T-cell (primary cell): ENCODE data around the gene PTPN18. TPM values are rescaled to one million over a fixed set of nuclear protein-coding genes. Genes with fewer than 3 reads are reported as not detected.

Experiments
- ATAC-seq, 4 experiments: fragments of 200-7000 bp in 3 of 4; fragments of 150-1000 bp in 1 of 4; cut with Tn5 transposase; replicated peaks in 1 of 4; 1 replicate in 3 of 4; 2 replicates in 1 of 4; pipeline ENCODE4 v1.10.0; 2021; ENCODE audit warnings: moderate library complexity in 3 of 4, mild to moderate bottlenecking in 2 of 4, moderate number of reproducible peaks in 1 of 4
- CTCF ChIA-PET, 2 donors: fragments of 300-600 bp; sonication (Branson Sonifier 250); formaldehyde crosslinking; loops; one replicate each; lab custom pipeline; 2022; ENCODE audit warnings: antibody characterized with exemption in 2 of 2; lab: Charles Lee
- POLR2A ChIA-PET, 2 donors: fragments of 300-600 bp; sonication (Branson Sonifier 250); formaldehyde crosslinking; loops; one replicate each; lab custom pipeline; 2022; ENCODE audit warnings: antibody characterized with exemption in 2 of 2; lab: Charles Lee
- DNase-seq, 35 experiments: peaks; one replicate each; pipeline versions ENCODE4 v3.0.0 to v3.0.0-alpha.2; 2013 to 2023
- H3K27ac ChIP-seq: one replicate; pipeline ENCODE4 v1.5.1; 2013; ENCODE audit warnings: low read length
- H3K27me3 ChIP-seq, 2 experiments: replicated peaks in 1 of 2; 1 replicate in 1 of 2; 2 replicates in 1 of 2; pipeline versions ENCODE4 v1.6.1 to v1.7.0; 2013; ENCODE audit warnings: low read length in 1 of 2, mixed read lengths in 1 of 2; ENCODE audit not compliant: control insufficient read depth in 2 of 2, insufficient read depth in 2 of 2; ENCODE audit errors: extremely low read depth in 1 of 2
- H3K36me3 ChIP-seq, 2 donors: 1 replicate in 1 of 2; 2 replicates in 1 of 2; pipeline versions ENCODE4 v1.6.1 to v1.7.0; 2013; ENCODE audit warnings: low read length in 1 of 2; ENCODE audit not compliant: control insufficient read depth in 2 of 2, insufficient read depth in 1 of 2; ENCODE audit errors: extremely low read depth in 1 of 2
- H3K4me1 ChIP-seq, 2 experiments: 1 replicate in 1 of 2; 2 replicates in 1 of 2; pipeline versions ENCODE4 v1.6.1 to v1.7.0; 2013; ENCODE audit warnings: low read length in 2 of 2, mixed read lengths in 1 of 2; ENCODE audit not compliant: insufficient read depth in 2 of 2, control insufficient read depth in 1 of 2; ENCODE audit errors: extremely low read depth in 1 of 2
- H3K4me3 ChIP-seq, 2 donors: 1 replicate in 1 of 2; 2 replicates in 1 of 2; pipeline versions ENCODE4 v1.5.1 to v1.7.0; 2013; ENCODE audit warnings: mild to moderate bottlenecking in 2 of 2, low read length in 1 of 2, moderate library complexity in 1 of 2; ENCODE audit not compliant: control insufficient read depth in 1 of 2; ENCODE audit errors: extremely low read depth in 1 of 2
- H3K9me3 ChIP-seq: 2 replicates; pipeline ENCODE4 v1.7.0; 2013
- H3K27ac Mint-ChIP-seq, 2 donors: one replicate each; pipeline ENCODE4 v1.8.0; 2020 to 2021; ENCODE audit warnings: mild to moderate bottlenecking in 2 of 2, mixed read lengths in 2 of 2
- H3K27me3 Mint-ChIP-seq, 2 donors: one replicate each; pipeline ENCODE4 v1.8.0; 2021 to 2022; ENCODE audit warnings: mixed read lengths in 2 of 2
- H3K36me3 Mint-ChIP-seq: one replicate; pipeline ENCODE4 v1.8.0; 2021; ENCODE audit warnings: mixed read lengths
- H3K4me1 Mint-ChIP-seq, 3 donors: one replicate each; pipeline ENCODE4 v1.8.0; 2020 to 2022; ENCODE audit warnings: mixed read lengths in 3 of 3, mild to moderate bottlenecking in 1 of 3
- H3K4me3 Mint-ChIP-seq, 3 donors: one replicate each; pipeline ENCODE4 v1.8.0; 2020 to 2022; ENCODE audit warnings: mild to moderate bottlenecking in 3 of 3, mixed read lengths in 3 of 3, moderate library complexity in 3 of 3
- H3K9me3 Mint-ChIP-seq, 3 donors: one replicate each; pipeline ENCODE4 v1.8.0; 2020 to 2022; ENCODE audit warnings: mixed read lengths in 3 of 3
- WGBS: methylation state at CpG from one replicate; pipeline ENCODE4 v1.1.5; 2013; ENCODE audit warnings: missing lambda C conversion rate; ENCODE audit not compliant: insufficient coverage; 5-methylcytosine and 5-hydroxymethylcytosine counted together
- total RNA-seq, 35 experiments: library from RNA in 6 of 35; stranded (reverse) in 6 of 35; fragments of 120-200 nt in 1 of 35; gene quantifications; one replicate each; pipeline versions ENCODE4 v1.2.1 to v1.2.4 and lab custom pipeline; 2013 to 2026

Gene PTPN18
- total RNA-seq, 5 donors from 2014 or later (not counting 1 experiment from before 2014, with no cell fraction given): 42.3 to 67.6 (median 58.2) TPM

DNA sequence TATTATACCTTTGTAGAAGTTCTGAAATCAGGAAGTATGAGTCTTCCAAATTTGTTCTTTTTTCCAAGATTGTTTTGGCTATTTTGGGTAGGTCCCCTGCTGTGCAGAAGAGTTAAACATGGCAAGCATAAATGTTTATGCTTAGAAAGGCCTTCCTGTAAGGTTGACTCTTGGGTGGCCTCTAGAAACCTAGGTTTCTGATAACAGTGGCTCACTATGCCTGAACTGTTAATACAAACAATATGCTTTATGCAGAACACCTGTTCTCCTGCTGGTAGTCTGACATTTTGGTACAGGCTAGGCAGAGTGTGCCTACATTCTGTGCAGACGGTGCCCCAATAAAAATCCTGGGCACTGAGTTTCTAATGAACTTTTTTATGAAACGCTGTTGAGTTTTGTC is 10.1 kb downstream of the PTPN18 start:
- H3K36me3 ChIP-seq: no peaks in the 10 kb centered on the region
- CTCF ChIA-PET: no interaction called here
- H3K9me3 ChIP-seq: no peaks in the 10 kb centered on the region
- POLR2A ChIA-PET: no interaction called here
- H3K27me3 Mint-ChIP-seq: no peaks in the 10 kb centered on the region
- no peak overlapping the region for H3K4me3 ChIP-seq
- ATAC-seq: no peak
- H3K27ac ChIP-seq: no peak overlapping the region
- no peaks in the 10 kb centered on the region for H3K9me3 Mint-ChIP-seq
- no peak overlapping the region for H3K27ac Mint-ChIP-seq
- no peaks in the 10 kb centered on the region for H3K27me3 ChIP-seq
- DNase-seq: no peak
- WGBS: 100% methylated on average over 1 of the region's 2 CpGs
- H3K4me3 Mint-ChIP-seq: no peak overlapping the region
- peaks cover 12 to 14% of the 10 kb centered on the region in 2 experiments for H3K4me1 ChIP-seq
- no peaks in the 10 kb centered on the region for H3K36me3 Mint-ChIP-seq
- H3K4me1 Mint-ChIP-seq: peaks cover 14 to 15% (median 14%) of the 10 kb centered on the region in 3 donors

DNA sequence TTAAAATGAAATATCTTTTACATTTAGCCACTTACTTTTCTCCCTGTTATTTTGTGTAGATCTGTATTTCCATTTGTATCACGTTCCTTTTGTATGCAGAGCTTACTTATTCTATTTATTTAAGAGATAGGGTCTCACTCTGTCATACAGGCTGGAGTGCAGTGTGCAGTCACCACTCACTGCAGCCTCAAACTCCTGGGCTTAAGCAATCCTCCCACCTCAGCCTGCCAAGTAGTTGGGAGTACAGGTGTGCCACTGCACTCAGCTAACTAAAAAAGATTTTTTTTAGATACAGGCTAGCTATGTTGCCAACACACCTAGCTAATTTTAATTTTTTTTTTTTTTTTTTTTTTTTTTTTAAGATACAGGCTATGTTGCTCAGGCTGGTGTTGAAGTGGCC is 10.9 kb downstream of the PTPN18 start:
- Histone ChIP-seq H3K4me1 (peaks cover 16 to 22% of the 10 kb centered on the region in 2 experiments), H3K4me3 (no peak overlapping the region), H3K27ac (no peak overlapping the region), H3K9me3 (no peaks in the 10 kb centered on the region), H3K36me3 (no peaks in the 10 kb centered on the region), H3K27me3 (no peaks in the 10 kb centered on the region)
- Mint-ChIP-seq H3K9me3 (no peaks in the 10 kb centered on the region), H3K4me3 (no peak overlapping the region), H3K27me3 (no peaks in the 10 kb centered on the region), H3K4me1 (peaks cover 21 to 22% (median 22%) of the 10 kb centered on the region in 3 donors), H3K36me3 (no peaks in the 10 kb centered on the region), H3K27ac (no peak overlapping the region)
- ChIA-PET CTCF (interaction anchor here in 1 of 2 donors (1.2 kb wide), 1 partner anchor 24 kb away, joined by 3 read pairs; the partner anchor contains the start of gene IMP4), POLR2A (interaction anchor here in 1 of 2 donors (0.6 kb wide), 2 partner anchors 10 to 853 kb away, joined by 3 to 15 read pairs; no protein-coding TSS in a partner anchor)
- ATAC-seq (no peak), DNase-seq (no peak)
- WGBS: no CpG with 5 or more reads among the region's 1 CpG

DNA sequence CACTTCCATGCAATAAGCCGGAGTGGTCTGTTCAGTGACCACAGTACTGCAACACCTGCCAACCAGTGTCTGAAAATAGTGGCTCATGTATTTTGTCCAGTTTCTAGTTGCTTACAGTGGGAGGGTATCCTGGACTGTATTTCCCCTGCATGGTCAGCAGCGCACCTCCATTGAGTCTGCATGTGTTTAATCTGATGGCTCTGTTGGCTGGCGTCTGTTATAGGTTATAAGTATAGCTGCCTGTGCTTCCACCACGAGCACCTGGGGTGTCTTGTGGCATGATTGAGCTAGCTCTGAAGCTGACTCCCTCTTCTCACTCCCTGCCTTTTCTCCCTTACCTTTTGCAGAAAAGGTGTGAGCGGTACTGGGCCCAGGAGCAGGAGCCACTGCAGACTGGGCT is 12.9 kb downstream of the PTPN18 start:
- ATAC-seq: no peak
- Mint-ChIP-seq H3K4me1 (peaks cover 32 to 37% (median 36%) of the 10 kb centered on the region in 3 donors), H3K27me3 (no peaks in the 10 kb centered on the region), H3K36me3 (peaks cover 5% of the 10 kb centered on the region), H3K27ac (no peak overlapping the region), H3K9me3 (no peaks in the 10 kb centered on the region), H3K4me3 (no peak overlapping the region)
- Histone ChIP-seq H3K36me3 (no peaks in the 10 kb centered on the region), H3K27me3 (no peaks in the 10 kb centered on the region), H3K27ac (no peak overlapping the region), H3K4me1 (peaks cover 16 to 39% of the 10 kb centered on the region in 2 experiments), H3K9me3 (no peaks in the 10 kb centered on the region), H3K4me3 (no peak overlapping the region)
- WGBS: 80% methylated on average over 1 of the region's 5 CpGs
- ChIA-PET CTCF (interaction anchor here in 1 of 2 donors (0.5 to 1.7 kb wide), 2 partner anchors 26 to 187 kb away, joined by 3 read pairs; partner anchors contain the start of genes IMP4 and SMPD4), POLR2A (no interaction called here)
- DNase-seq: no peak

DNA sequence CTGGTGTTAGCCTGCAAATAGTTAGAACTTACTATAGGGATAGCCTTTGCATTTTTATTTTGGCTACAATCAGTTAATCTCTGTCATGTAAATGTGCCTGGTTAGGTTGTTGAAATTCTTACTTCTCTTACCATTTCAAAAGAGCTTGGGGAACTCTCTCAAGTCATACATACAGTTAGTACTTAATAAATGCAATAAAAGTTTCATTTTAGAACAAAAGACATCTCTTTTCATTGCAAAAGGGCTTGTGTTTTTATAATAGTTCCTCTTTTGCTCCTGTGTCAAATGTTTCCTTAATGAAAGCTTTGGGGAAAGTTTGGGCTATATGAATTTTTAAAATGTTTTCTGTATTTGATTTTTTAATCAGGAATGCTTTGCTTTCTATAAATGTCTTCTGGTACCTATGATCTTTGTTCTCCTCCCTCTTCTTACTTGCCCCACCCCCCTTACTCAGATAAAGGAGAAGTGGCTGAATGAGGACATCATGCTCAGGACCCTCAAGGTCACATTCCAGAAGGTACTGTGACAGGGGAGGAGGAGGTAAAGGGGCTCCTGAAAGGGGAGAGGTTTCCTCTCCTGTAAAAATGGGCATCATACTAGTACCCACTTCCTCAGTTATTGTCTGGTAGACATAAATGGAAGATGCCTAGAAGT is 13.6 kb downstream of the PTPN18 start:
- Mint-ChIP-seq H3K36me3 (peaks cover 8% of the 10 kb centered on the region), H3K27ac (peak overlapping the region; percentile 95 to 98), H3K27me3 (no peaks in the 10 kb centered on the region), H3K9me3 (no peaks in the 10 kb centered on the region), H3K4me1 (peaks cover 38 to 42% (median 41%) of the 10 kb centered on the region in 3 donors), H3K4me3 (peak overlapping the region in 1 of 3 donors; percentile 89)
- ChIA-PET CTCF (interaction anchor here in 1 of 2 donors (1.7 kb wide), 1 partner anchor 27 kb away, joined by 3 read pairs; the partner anchor contains the start of gene IMP4), POLR2A (no interaction called here)
- Histone ChIP-seq H3K4me1 (peaks cover 16 to 43% of the 10 kb centered on the region in 2 experiments), H3K36me3 (peaks cover 0 to 4% of the 10 kb centered on the region in 2 donors), H3K9me3 (no peaks in the 10 kb centered on the region), H3K4me3 (no peak overlapping the region), H3K27me3 (no peaks in the 10 kb centered on the region), H3K27ac (peak overlapping the region; percentile 72)
- DNase-seq: no peak
- ATAC-seq: no peak

DNA sequence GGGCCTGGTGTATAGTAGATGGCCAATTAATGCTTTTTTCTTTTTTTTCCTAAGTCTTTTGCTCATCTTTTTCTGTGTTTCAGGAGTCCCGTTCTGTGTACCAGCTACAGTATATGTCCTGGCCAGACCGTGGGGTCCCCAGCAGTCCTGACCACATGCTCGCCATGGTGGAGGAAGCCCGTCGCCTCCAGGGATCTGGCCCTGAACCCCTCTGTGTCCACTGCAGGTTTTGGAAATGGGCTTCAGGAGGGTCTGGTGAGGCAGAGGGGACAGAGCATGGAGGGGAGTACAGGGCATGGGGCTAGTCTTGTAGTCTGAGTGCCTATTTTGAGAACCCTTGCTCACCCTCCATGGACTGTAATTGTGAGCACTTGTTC is 14.1 kb downstream of the PTPN18 start:
- H3K27me3 Mint-ChIP-seq: no peaks in the 10 kb centered on the region
- Histone ChIP-seq H3K27ac (peak overlapping the region; percentile 72), H3K27me3 (no peaks in the 10 kb centered on the region), H3K36me3 (peaks cover 0 to 8% of the 10 kb centered on the region in 2 donors), H3K4me1 (peaks cover 16 to 45% of the 10 kb centered on the region in 2 experiments), H3K4me3 (no peak overlapping the region), H3K9me3 (no peaks in the 10 kb centered on the region)
- WGBS: 100% methylated on average over 3 of the region's 5 CpGs
- peak overlapping the region; percentile 95 to 98 for H3K27ac Mint-ChIP-seq
- H3K36me3 Mint-ChIP-seq: peaks cover 12% of the 10 kb centered on the region
- H3K4me1 Mint-ChIP-seq: peaks cover 43 to 46% (median 45%) of the 10 kb centered on the region in 3 donors
- no peak for DNase-seq
- H3K9me3 Mint-ChIP-seq: no peaks in the 10 kb centered on the region
- no peak for ATAC-seq
- ChIA-PET POLR2A (no interaction called here), CTCF (interaction anchor here in 1 of 2 donors (1.7 kb wide), 1 partner anchor 27 kb away, joined by 3 read pairs; the partner anchor contains the start of gene IMP4)
- peak overlapping the region in 1 of 3 donors; percentile 89 for H3K4me3 Mint-ChIP-seq

DNA sequence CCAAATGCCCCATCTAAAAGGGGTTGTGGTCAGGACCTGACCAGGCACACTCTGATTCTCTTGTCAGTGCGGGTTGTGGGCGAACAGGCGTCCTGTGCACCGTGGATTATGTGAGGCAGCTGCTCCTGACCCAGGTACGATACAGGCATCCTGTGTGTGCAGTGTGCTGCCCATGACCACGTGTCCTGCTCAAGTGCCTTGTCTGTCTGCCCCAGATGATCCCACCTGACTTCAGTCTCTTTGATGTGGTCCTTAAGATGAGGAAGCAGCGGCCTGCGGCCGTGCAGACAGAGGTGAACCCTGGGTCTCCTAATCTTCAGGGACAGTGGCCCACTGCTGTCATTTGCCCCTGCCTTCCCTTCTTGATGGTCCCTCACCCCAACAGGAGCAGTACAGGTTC is 14.6 kb downstream of the PTPN18 start:
- ChIA-PET POLR2A (no interaction called here), CTCF (interaction anchor here in 1 of 2 donors (1.7 kb wide), 1 partner anchor 28 kb away, joined by 3 read pairs; the partner anchor contains the start of gene IMP4)
- peaks cover 0 to 13% of the 10 kb centered on the region in 2 donors for H3K36me3 ChIP-seq
- H3K27me3 ChIP-seq: no peaks in the 10 kb centered on the region
- peak; percentile 31 to 47 (median 46) for ATAC-seq
- Mint-ChIP-seq H3K4me1 (peaks cover 48 to 51% (median 50%) of the 10 kb centered on the region in 3 donors), H3K36me3 (peaks cover 17% of the 10 kb centered on the region), H3K4me3 (peak overlapping the region; percentile 89 to 91 (median 91)), H3K9me3 (no peaks in the 10 kb centered on the region), H3K27ac (peak overlapping the region; percentile 95 to 98), H3K27me3 (no peaks in the 10 kb centered on the region)
- no peak overlapping the region for H3K4me3 ChIP-seq
- peak in 20 of 35 experiments; percentile 18 to 64 (median 28) for DNase-seq
- H3K27ac ChIP-seq: peak overlapping the region; percentile 72
- 7% methylated on average over 9 of the region's 9 CpGs for WGBS
- peaks cover 16 to 48% of the 10 kb centered on the region in 2 experiments for H3K4me1 ChIP-seq
- H3K9me3 ChIP-seq: no peaks in the 10 kb centered on the region
